GM12878 (cell line): Measurements from ENCODE around the gene RAB11A. TPM values are rescaled to one million over a fixed set of nuclear protein-coding genes. Genes with fewer than 3 reads are reported as not detected.

Experiments
- ATAC-seq: fragments of 200-7000 bp; cut with Tn5 transposase; 3 replicates; pipeline ENCODE4 v1.9.1; 2020; ENCODE audit warnings: mild to moderate bottlenecking, moderate library complexity
- BruUV-seq: library from RNA; stranded (reverse); fragments of 400-500 nt; replicated peaks from 2 replicates; lab custom pipeline; 2021; lab: Mats Ljungman, UMichigan
- CTCF ChIA-PET: fragments of 300-600 bp; sonication (Branson Sonifier 250); formaldehyde crosslinking; extraction: SDS; loops from one replicate; lab custom pipeline; 2021; ENCODE audit warnings: inconsistent platforms; lab: Yijun Ruan, JAX
- POLR2A ChIA-PET: fragments of 350-600 bp; formaldehyde crosslinking; extraction: SDS; loops from one replicate; lab custom pipeline; 2021; ENCODE audit warnings: inconsistent platforms; lab: Charles Lee
- RAD21 ChIA-PET: fragments of 300-600 bp; sonication (Branson Sonifier 250); formaldehyde crosslinking; loops from one replicate; lab custom pipeline; 2023; ENCODE audit warnings: antibody characterized with exemption; ENCODE audit not compliant: unreplicated experiment; lab: Charles Lee
- SMC1A ChIA-PET: fragments of 300-600 bp; sonication (Branson Sonifier 250); formaldehyde crosslinking; loops from one replicate; lab custom pipeline; 2023; ENCODE audit not compliant: unreplicated experiment, uncharacterized antibody; lab: Charles Lee
- DNase-seq: peaks from one replicate; pipeline ENCODE4 v3.0.0-alpha.2; 2011; ENCODE audit warnings: low read depth, low spot score
- FAIRE-seq: peaks from 3 replicates; lab custom pipeline; 2011; peaks lifted over from hg19 to GRCh38; lab: Jason Lieb, UNC
- H2AFZ ChIP-seq: 2 replicates; pipeline ENCODE4 v1.6.0; 2011; ENCODE audit warnings: low read depth, low read length, control low read depth; ENCODE audit not compliant: control insufficient read depth
- H3K27ac ChIP-seq: 2 replicates; pipeline ENCODE4 v1.5.1; 2011; ENCODE audit warnings: control low read depth; ENCODE audit not compliant: control insufficient read depth, insufficient read depth
- H3K27me3 ChIP-seq, 2 experiments: replicated peaks in 1 of 2; 2 replicates each; pipeline versions ENCODE4 v1.6.0 to v1.6.1; 2011; ENCODE audit warnings: low read length in 1 of 2; ENCODE audit not compliant: control insufficient read depth in 2 of 2, insufficient read depth in 2 of 2
- H3K36me3 ChIP-seq, 2 experiments: 2 replicates each; pipeline ENCODE4 v1.5.1; 2011; ENCODE audit warnings: low read length in 1 of 2; ENCODE audit not compliant: control insufficient read depth in 2 of 2, insufficient read depth in 2 of 2
- H3K4me1 ChIP-seq: 2 replicates; pipeline ENCODE4 v1.6.1; 2011; ENCODE audit warnings: mild to moderate bottlenecking, low read length, moderate library complexity, mixed read lengths; ENCODE audit not compliant: control insufficient read depth, insufficient read depth
- H3K4me2 ChIP-seq: 2 replicates; pipeline ENCODE4 v1.6.0; 2011; ENCODE audit warnings: control low read depth; ENCODE audit not compliant: control insufficient read depth, insufficient read depth
- H3K4me3 ChIP-seq: fragments of 200-600 bp; sonication (generic); 2 replicates; pipeline ENCODE4 v1.5.1; 2016
- H3K79me2 ChIP-seq: 2 replicates; pipeline ENCODE4 v1.6.0; 2011; ENCODE audit warnings: low read length; ENCODE audit not compliant: control insufficient read depth, insufficient read depth
- H3K9ac ChIP-seq: 2 replicates; pipeline ENCODE4 v1.8.0; 2011; ENCODE audit warnings: low read length, control low read depth, mixed read lengths; ENCODE audit not compliant: control insufficient read depth, insufficient read depth
- H3K9me3 ChIP-seq: replicated peaks from 3 replicates; pipeline ENCODE4 v1.5.1; 2011; ENCODE audit warnings: mild to moderate bottlenecking, low read length; ENCODE audit not compliant: control insufficient read depth, insufficient read depth
- H4K20me1 ChIP-seq: 2 replicates; pipeline ENCODE4 v1.6.0; 2011; ENCODE audit not compliant: control insufficient read depth, insufficient read depth
- CREM ChIP-seq: IDR thresholded peaks from 2 replicates; pipeline ENCODE4 v1.6.1; 2014; ENCODE audit warnings: antibody characterized with exemption, low read depth
- FOXK2 ChIP-seq: fragments of 450-650 bp; IDR thresholded peaks from 2 replicates; pipeline ENCODE4 v1.6.1; 2017; ENCODE audit warnings: mild to moderate bottlenecking, moderate library complexity
- HCFC1 ChIP-seq: fragments of 150-350 bp; IDR thresholded peaks from 2 replicates; pipeline ENCODE4 v1.6.1; 2014; ENCODE audit warnings: low read length
- JUND ChIP-seq: IDR thresholded peaks from 2 replicates; pipeline ENCODE4 v1.6.1; 2012; ENCODE audit warnings: low read depth, mild to moderate bottlenecking, low read length, improper control_type of control experiment, moderate library complexity
- MXI1 ChIP-seq: fragments of 150-350 bp; IDR thresholded peaks from 2 replicates; pipeline ENCODE4 v1.6.1; 2011; ENCODE audit warnings: low read depth, mild to moderate bottlenecking, inconsistent platforms, low read length, improper control_type of control experiment
- STAT1 ChIP-seq: fragments of 450-650 bp; conservative IDR thresholded peaks from 2 replicates; pipeline ENCODE4 v1.6.1; 2014; ENCODE audit warnings: antibody characterized with exemption, mild to moderate bottlenecking
- TARDBP ChIP-seq: IDR thresholded peaks from 2 replicates; pipeline ENCODE4 v1.6.1; 2016; ENCODE audit warnings: borderline replicate concordance
- YBX1 ChIP-seq: fragments of 450-650 bp; IDR thresholded peaks from 2 replicates; pipeline ENCODE4 v1.6.1; 2016; ENCODE audit warnings: antibody characterized with exemption
- WGBS: methylation state at CpG from one replicate; pipeline ENCODE4 v1.1.6; 2016; ENCODE audit warnings: low lambda C conversion rate; ENCODE audit not compliant: insufficient replicate concordance, insufficient coverage; ENCODE audit errors: missing lambda C conversion rate; 5-methylcytosine and 5-hydroxymethylcytosine counted together
- in situ Hi-C: fragments of 300-500 bp; cut with MboI; formaldehyde crosslinking; loops from 9 replicates; pipeline ENCODE4 v1.14.3; 2018; ENCODE audit warnings: mixed read lengths
- intact Hi-C: fragments of 100-400 bp; cut with micrococcal nuclease; formaldehyde crosslinking; loops from one replicate; pipeline ENCODE4 v1.14.2; 2022; ENCODE audit not compliant: unreplicated experiment
- polyA plus RNA-seq, 11 experiments: library from polyadenylated mRNA; depleted of rRNA in 4 of 11; unstranded in 6 of 11; stranded (reverse) in 5 of 11; fragments of >200 nt; fragmentation: Nextera tagmentation in 4 of 11; fragmentation: Illumina TruSeq in 1 of 11; extraction: Ambion mirVana in 4 of 11; extraction: Trizol in 1 of 11; gene quantifications; 1 replicate in 1 of 11; 2 replicates in 10 of 11; pipeline versions ENCODE4 v1.2.1 to v1.2.3, GENCODE V29; 2011 to 2016; ENCODE audit warnings: inconsistent platforms in 2 of 11, missing spikeins in 2 of 11, low read depth in 1 of 11
- total RNA-seq, 4 experiments: library from RNA; depleted of rRNA in 3 of 4; stranded (reverse); fragments of >200 nt in 3 of 4; fragmentation: Illumina TruSeq in 1 of 4; extraction: Trizol in 1 of 4; gene quantifications; 2 replicates each; pipeline versions ENCODE4 v1.2.1 to v1.2.3, GENCODE V29; 2013 to 2021
- TF ChIP-seq, protein P1 (sequence below): IDR thresholded peaks from 2 replicates; pipeline ENCODE4 v1.6.1; 2012; ENCODE audit warnings: low read length, inconsistent platforms
- TF ChIP-seq, protein P2 (sequence below): IDR thresholded peaks from 2 replicates; pipeline ENCODE4 v1.6.1; 2011; ENCODE audit warnings: mild to moderate bottlenecking, low read depth, low read length, moderate library complexity; ENCODE audit not compliant: insufficient replicate concordance
- TF ChIP-seq, protein P3 (sequence below): fragments of 450-650 bp; formaldehyde crosslinking; IDR thresholded peaks from 2 replicates; pipeline ENCODE4 v1.4.0; 2022; ENCODE audit warnings: mild to moderate bottlenecking, moderate library complexity
- TF ChIP-seq, protein P4 (sequence below): IDR thresholded peaks from 2 replicates; pipeline ENCODE4 v1.6.1; 2012; ENCODE audit warnings: mild to moderate bottlenecking, low read depth, low read length
- TF ChIP-seq, protein P5 (sequence below): IDR thresholded peaks from 2 replicates; pipeline ENCODE4 v1.6.1; 2011; ENCODE audit warnings: low read depth, mild to moderate bottlenecking, low read length, moderate library complexity, borderline replicate concordance; ENCODE audit errors: extremely low read depth

Gene RAB11A
- total and polyA plus RNA-seq, 10 of the 15 experiments (the other 5 are each of a cell fraction or from before 2014, with no cell fraction given) = 128 to 387 (median 224) TPM

DNA sequence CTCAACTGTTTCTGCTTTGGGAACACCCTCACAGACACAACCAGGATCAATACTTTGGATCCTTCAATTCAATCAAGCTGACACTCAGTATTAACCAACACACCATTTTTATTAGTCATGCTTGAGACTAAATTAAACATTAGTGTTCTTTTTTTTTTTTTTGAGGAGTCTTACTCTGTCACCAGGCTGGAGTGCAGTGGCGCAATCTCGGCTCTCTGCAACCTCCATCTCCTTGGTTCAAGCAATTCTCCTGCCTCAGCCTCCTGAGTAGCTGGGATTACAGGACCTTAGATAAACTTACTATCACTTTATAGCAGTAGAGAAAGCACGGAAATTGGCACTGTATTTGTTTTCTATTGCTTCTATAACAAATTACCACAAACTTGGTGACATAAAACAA, 2.0 kb upstream of the RAB11A start:
- Histone ChIP-seq H3K4me2 (no peak overlapping the region), H3K36me3 (no peaks in the 10 kb centered on the region), H2AFZ (no peak overlapping the region), H3K79me2 (peaks cover 29% of the 10 kb centered on the region), H3K4me3 (no peak overlapping the region), H3K4me1 (peaks cover 7% of the 10 kb centered on the region), H3K9ac (no peak overlapping the region), H4K20me1 (no peaks in the 10 kb centered on the region), H3K27me3 (no peaks in the 10 kb centered on the region), H3K27ac (no peak overlapping the region), H3K9me3 (no peaks in the 10 kb centered on the region)
- BruUV-seq = no TSS peak
- intact Hi-C loops = no loop called here
- POLR2A ChIA-PET = no interaction called here
- DNase-seq (no peak), FAIRE-seq (no peak), ATAC-seq (no peak)
- CTCF ChIA-PET = interaction anchor here (0.6 to 1.0 kb wide), 2 partner anchors 552 to 632 kb away, joined by 3 to 4 read pairs; no protein-coding TSS in a partner anchor
- SMC1A ChIA-PET = interaction anchor here (0.7 to 1.4 kb wide), 3 partner anchors 9 to 45 kb away, joined by 3 to 4 read pairs (median 3); no protein-coding TSS in a partner anchor
- 82% methylated on average over 3 of the region's 3 CpGs for WGBS
- RAD21 ChIA-PET = no interaction called here
- in situ Hi-C loops = no loop called here
- no peak for TF ChIP-seq HCFC1
- TF ChIP-seq, protein P1, sequence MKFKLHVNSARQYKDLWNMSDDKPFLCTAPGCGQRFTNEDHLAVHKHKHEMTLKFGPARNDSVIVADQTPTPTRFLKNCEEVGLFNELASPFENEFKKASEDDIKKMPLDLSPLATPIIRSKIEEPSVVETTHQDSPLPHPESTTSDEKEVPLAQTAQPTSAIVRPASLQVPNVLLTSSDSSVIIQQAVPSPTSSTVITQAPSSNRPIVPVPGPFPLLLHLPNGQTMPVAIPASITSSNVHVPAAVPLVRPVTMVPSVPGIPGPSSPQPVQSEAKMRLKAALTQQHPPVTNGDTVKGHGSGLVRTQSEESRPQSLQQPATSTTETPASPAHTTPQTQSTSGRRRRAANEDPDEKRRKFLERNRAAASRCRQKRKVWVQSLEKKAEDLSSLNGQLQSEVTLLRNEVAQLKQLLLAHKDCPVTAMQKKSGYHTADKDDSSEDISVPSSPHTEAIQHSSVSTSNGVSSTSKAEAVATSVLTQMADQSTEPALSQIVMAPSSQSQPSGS = no peak
- TF ChIP-seq JUND = no peak
- TF ChIP-seq, protein P2, sequence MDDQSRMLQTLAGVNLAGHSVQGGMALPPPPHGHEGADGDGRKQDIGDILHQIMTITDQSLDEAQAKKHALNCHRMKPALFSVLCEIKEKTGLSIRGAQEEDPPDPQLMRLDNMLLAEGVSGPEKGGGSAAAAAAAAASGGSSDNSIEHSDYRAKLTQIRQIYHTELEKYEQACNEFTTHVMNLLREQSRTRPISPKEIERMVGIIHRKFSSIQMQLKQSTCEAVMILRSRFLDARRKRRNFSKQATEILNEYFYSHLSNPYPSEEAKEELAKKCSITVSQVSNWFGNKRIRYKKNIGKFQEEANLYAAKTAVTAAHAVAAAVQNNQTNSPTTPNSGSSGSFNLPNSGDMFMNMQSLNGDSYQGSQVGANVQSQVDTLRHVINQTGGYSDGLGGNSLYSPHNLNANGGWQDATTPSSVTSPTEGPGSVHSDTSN = no peak
- no peak for TF ChIP-seq CREM
- TF ChIP-seq FOXK2 = no peak
- TF ChIP-seq STAT1 = no peak
- TF ChIP-seq, protein P3, sequence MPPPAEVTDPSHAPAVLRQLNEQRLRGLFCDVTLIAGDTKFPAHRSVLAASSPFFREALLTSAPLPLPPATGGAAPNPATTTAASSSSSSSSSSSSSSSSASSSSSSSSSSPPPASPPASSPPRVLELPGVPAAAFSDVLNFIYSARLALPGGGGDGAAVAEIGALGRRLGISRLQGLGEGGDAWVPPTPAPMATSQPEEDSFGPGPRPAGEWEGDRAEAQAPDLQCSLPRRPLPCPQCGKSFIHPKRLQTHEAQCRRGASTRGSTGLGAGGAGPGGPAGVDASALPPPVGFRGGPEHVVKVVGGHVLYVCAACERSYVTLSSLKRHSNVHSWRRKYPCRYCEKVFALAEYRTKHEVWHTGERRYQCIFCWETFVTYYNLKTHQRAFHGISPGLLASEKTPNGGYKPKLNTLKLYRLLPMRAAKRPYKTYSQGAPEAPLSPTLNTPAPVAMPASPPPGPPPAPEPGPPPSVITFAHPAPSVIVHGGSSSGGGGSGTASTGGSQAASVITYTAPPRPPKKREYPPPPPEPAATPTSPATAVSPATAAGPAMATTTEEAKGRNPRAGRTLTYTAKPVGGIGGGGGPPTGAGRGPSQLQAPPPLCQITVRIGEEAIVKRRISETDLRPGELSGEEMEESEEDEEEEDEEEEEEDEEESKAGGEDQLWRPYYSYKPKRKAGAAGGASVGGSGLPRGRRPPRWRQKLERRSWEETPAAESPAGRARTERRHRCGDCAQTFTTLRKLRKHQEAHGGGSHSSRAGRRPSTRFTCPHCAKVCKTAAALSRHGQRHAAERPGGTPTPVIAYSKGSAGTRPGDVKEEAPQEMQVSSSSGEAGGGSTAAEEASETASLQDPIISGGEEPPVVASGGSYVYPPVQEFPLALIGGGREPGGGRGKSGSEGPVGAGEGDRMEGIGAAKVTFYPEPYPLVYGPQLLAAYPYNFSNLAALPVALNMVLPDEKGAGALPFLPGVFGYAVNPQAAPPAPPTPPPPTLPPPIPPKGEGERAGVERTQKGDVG (CRISPR knock-in tag) = no peak
- no peak for TF ChIP-seq MXI1
- TF ChIP-seq TARDBP = no peak
- no peak for TF ChIP-seq YBX1
- TF ChIP-seq, protein P4, sequence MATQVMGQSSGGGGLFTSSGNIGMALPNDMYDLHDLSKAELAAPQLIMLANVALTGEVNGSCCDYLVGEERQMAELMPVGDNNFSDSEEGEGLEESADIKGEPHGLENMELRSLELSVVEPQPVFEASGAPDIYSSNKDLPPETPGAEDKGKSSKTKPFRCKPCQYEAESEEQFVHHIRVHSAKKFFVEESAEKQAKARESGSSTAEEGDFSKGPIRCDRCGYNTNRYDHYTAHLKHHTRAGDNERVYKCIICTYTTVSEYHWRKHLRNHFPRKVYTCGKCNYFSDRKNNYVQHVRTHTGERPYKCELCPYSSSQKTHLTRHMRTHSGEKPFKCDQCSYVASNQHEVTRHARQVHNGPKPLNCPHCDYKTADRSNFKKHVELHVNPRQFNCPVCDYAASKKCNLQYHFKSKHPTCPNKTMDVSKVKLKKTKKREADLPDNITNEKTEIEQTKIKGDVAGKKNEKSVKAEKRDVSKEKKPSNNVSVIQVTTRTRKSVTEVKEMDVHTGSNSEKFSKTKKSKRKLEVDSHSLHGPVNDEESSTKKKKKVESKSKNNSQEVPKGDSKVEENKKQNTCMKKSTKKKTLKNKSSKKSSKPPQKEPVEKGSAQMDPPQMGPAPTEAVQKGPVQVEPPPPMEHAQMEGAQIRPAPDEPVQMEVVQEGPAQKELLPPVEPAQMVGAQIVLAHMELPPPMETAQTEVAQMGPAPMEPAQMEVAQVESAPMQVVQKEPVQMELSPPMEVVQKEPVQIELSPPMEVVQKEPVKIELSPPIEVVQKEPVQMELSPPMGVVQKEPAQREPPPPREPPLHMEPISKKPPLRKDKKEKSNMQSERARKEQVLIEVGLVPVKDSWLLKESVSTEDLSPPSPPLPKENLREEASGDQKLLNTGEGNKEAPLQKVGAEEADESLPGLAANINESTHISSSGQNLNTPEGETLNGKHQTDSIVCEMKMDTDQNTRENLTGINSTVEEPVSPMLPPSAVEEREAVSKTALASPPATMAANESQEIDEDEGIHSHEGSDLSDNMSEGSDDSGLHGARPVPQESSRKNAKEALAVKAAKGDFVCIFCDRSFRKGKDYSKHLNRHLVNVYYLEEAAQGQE = no peak
- TF ChIP-seq, protein P5, sequence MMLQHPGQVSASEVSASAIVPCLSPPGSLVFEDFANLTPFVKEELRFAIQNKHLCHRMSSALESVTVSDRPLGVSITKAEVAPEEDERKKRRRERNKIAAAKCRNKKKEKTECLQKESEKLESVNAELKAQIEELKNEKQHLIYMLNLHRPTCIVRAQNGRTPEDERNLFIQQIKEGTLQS = no peak
